Activated T-helper 17 cell treated with anti-CD3 and anti-CD28 coated beads, Interleukin-2, amount 50 U/mL, for 72 hours (primary cell): ENCODE measurements around the gene ZBTB42. TPM values are rescaled to one million over a fixed set of nuclear protein-coding genes. Genes with fewer than 3 reads are reported as not detected.
A peak's percentile ranks its signal among the peaks of the same experiment; 100 is the strongest.

Experiments
- ATAC-seq: fragments of 150-1000 bp; cut with Tn5 transposase; replicated peaks from 2 replicates; pipeline ENCODE4 v1.10.0; 2021; ENCODE audit warnings: mild to moderate bottlenecking, moderate library complexity
- H3K27ac Mint-ChIP-seq: one replicate; pipeline ENCODE4 v1.8.0; 2022; ENCODE audit warnings: mixed read lengths
- H3K27me3 Mint-ChIP-seq: one replicate; pipeline ENCODE4 v1.8.0; 2022; ENCODE audit warnings: mixed read lengths
- H3K36me3 Mint-ChIP-seq: one replicate; pipeline ENCODE4 v1.8.0; 2022; ENCODE audit warnings: low read depth, mild to moderate bottlenecking, mixed read lengths
- H3K4me1 Mint-ChIP-seq: one replicate; pipeline ENCODE4 v1.8.0; 2022; ENCODE audit warnings: mixed read lengths
- H3K4me3 Mint-ChIP-seq: one replicate; pipeline ENCODE4 v1.8.0; 2022; ENCODE audit warnings: mild to moderate bottlenecking, mixed read lengths
- H3K9me3 Mint-ChIP-seq: one replicate; pipeline ENCODE4 v1.8.0; 2022; ENCODE audit warnings: mixed read lengths
- total RNA-seq, 2 donors: library from RNA; stranded (reverse); gene quantifications; one replicate each; pipeline ENCODE4 v1.2.3, GENCODE V29; 2022

The ZBTB42 gene
- total RNA-seq, 2 donors from 2014 or later = 3.0 to 3.2 TPM

DNA sequence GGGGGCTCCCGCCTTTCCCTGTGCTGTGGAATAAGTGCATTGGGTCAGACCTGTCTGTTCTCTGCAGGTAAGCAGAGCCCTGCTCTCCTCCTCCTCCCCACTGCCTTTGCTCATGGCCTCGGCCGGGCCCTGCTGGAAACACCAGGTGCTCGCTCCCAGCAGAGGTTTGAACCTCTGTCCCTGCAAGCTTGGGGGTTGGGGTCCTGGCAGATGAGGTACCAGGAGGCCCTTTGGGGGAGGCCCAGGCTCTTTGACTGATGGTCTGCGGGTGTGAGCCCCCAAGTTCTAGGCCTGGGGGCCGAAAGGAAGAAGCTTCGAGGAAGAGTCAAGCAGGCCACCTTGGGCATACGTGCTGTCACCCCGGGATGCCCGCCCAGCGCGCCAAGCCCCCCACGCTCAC lies 42.1 kb downstream of the ZBTB42 start:
- Mint-ChIP-seq H3K4me3 (no peak overlapping the region), H3K27me3 (peaks cover 41% of the 10 kb centered on the region), H3K4me1 (no peaks in the 10 kb centered on the region), H3K27ac (no peak overlapping the region), H3K9me3 (no peaks in the 10 kb centered on the region), H3K36me3 (no peaks in the 10 kb centered on the region)
- no peak for ATAC-seq

DNA sequence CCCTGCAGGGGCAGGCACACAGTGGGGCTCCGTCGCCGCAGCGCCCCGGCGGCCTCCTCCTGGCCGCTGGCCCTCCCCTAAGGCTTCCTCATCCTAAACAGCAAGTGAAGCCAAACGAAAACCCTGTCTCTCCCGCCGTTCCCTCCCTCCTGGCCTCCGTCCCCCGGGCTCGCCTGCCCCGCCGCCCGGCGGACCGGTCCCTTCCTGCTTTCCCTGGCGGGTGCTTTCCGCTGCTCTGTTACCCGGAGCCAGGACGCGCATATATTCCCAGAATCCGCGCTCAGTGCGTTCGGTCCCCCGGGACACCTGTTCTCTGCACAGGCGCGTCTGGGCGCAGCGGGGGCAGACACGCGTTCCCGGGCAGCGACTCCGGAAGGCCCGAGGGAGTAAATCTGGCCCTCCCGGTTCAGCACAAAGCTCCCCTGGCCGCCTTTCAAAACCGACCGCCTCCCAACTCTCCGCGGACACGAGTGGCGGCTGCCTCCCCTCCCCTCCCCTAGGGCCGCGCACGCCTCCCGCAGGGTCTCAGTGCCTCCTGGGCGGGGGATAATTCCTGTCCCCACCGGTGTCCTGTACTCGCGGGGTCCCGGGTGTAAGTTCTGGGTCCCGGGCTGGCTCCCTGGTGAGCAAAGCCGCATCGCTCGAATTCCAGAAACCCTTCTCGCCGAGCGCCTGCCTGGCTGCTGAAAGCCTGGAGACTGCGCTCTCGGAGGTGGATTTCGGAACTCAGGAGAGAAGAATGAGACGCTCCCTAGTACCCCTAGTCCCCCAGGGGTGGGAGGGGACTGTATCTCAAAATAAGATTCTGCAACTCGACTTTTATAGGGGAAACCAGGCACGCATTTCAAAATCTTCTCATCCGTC lies 42.8 kb downstream of the ZBTB42 start:
- H3K4me3 Mint-ChIP-seq = peak overlapping the region; percentile 28
- H3K27ac Mint-ChIP-seq = no peak overlapping the region
- H3K4me1 Mint-ChIP-seq = no peaks in the 10 kb centered on the region
- H3K27me3 Mint-ChIP-seq = peaks cover 41% of the 10 kb centered on the region
- no peaks in the 10 kb centered on the region for H3K9me3 Mint-ChIP-seq
- ATAC-seq = no peak
- H3K36me3 Mint-ChIP-seq = no peaks in the 10 kb centered on the region

DNA sequence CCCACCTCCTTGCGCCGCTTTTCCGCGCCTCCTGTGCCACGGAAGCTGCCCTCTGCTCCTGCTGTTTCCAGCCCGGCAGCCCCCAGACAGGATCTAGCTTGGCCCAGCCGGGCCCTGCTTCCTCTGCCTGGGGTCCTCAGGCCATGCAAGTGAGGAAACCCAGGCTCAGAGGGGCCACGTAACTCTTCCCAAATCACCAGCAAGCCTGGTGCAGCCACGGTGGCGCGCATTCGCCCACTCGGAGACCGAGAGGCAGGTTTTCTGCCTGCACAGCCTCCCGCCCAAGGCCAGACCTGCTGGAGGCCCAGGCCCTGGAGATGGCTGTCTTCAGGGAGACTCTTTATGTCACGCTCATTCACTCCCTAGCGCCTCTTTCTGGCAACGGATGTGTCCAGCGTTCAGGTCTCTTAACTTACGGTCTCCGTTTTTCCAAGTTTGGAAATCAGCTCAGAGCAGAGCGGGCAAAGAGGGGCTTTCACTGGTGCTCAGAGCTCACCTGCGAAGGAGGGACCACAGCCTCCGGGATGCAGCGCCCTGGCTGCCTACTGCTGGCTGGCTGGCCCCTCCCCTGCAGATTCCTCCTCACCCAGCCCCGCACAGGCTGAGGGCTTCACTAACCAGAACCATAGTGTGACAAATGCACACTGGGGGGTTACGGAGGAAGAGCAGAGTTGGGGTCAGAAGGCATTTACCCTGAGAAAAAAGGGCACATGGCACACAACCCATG lies 43.6 kb downstream of the ZBTB42 start:
- Mint-ChIP-seq H3K4me3 (peak overlapping the region; percentile 28), H3K4me1 (no peaks in the 10 kb centered on the region), H3K36me3 (no peaks in the 10 kb centered on the region), H3K27me3 (peaks cover 41% of the 10 kb centered on the region), H3K9me3 (no peaks in the 10 kb centered on the region), H3K27ac (no peak overlapping the region)
- ATAC-seq = no peak

GRCh38 chr14:104845033-104845666 lies 44.2 kb downstream of the ZBTB42 start:
- no peaks in the 10 kb centered on the region for H3K9me3 Mint-ChIP-seq
- H3K27me3 Mint-ChIP-seq = peaks cover 41% of the 10 kb centered on the region
- no peak overlapping the region for H3K4me3 Mint-ChIP-seq
- ATAC-seq = no peak
- H3K27ac Mint-ChIP-seq = no peak overlapping the region
- no peaks in the 10 kb centered on the region for H3K4me1 Mint-ChIP-seq
- H3K36me3 Mint-ChIP-seq = no peaks in the 10 kb centered on the region

DNA sequence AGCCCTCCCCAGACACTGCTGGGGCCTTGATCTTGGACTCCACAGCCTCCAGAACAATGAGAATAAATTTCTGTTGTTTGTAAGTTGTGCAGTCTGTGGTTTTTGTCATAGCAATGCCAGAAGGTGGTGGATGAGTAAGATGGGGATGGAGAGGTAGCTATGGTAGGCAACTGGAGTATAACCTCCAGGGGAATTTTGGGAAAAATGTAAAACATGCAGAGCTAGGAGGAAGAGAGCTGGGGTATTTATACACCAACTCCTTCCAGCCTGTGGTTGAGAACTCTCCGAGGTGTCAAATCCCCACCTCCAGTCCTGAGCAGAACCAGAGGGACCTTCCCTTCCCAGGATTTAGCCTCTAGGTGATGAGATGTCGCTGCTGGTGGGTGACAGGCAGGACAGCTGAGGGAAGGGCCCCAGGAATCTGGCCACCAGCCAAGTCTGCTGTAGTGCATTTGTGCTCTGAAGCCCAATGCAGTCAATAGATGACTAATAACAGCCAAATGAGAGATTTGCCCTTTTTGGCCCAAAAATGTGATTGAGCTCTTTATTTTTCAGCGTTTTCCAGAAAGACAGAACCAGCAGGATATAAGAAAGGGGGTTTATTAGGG lies 45.0 kb downstream of the ZBTB42 start:
- no peak for ATAC-seq
- H3K4me1 Mint-ChIP-seq = no peaks in the 10 kb centered on the region
- peaks cover 37% of the 10 kb centered on the region for H3K27me3 Mint-ChIP-seq
- H3K9me3 Mint-ChIP-seq = no peaks in the 10 kb centered on the region
- H3K27ac Mint-ChIP-seq = no peak overlapping the region
- no peak overlapping the region for H3K4me3 Mint-ChIP-seq
- H3K36me3 Mint-ChIP-seq = no peaks in the 10 kb centered on the region

DNA sequence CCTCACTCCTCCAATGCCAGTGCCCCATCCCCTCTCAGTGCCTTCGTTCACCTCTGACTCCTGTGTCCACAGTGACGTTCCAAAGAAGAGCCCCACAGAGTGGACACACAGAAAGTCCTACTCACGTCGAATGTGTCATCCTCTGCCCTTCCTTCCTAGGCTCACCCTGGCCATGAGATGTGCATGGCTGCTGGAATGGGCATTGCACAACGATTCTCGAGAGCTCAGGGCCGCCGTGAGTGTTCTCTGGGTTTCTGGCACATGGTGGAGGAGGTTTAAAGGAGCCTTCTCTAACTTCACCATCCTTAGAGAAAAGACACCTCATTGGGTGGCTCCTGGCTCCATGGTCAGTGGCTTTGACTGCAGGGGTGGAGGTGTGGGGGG lies 51.4 kb downstream of the ZBTB42 start:
- Mint-ChIP-seq H3K4me3 (no peak overlapping the region), H3K9me3 (no peaks in the 10 kb centered on the region), H3K36me3 (no peaks in the 10 kb centered on the region), H3K27ac (no peak overlapping the region), H3K27me3 (peaks cover 8% of the 10 kb centered on the region), H3K4me1 (no peaks in the 10 kb centered on the region)
- no peak for ATAC-seq

Other genes starting within 250 kb of the ZBTB42 start
- not detected for gene C14orf180, start 221.3 kb upstream of the ZBTB42 start, total RNA-seq
- under 1 TPM in 1 of 2 donors, not detected in 1; 0.26 TPM for gene TMEM179, start 196.3 kb upstream of the ZBTB42 start, total RNA-seq
- 10 to 100 TPM; 61.9 to 87.8 TPM for gene INF2, start 111.5 kb upstream of the ZBTB42 start, total RNA-seq
- gene ADSS1, start 76.9 kb upstream of the ZBTB42 start, total RNA-seq = 1 to 10 TPM in 1 of 2 donors, under 1 TPM in 1; 0.91 to 2.4 TPM
- gene SIVA1, start 48.0 kb upstream of the ZBTB42 start, total RNA-seq = 100 to 1,000 TPM in 1 of 2 donors, 10 to 100 TPM in 1; 65.2 to 121 TPM
- gene AKT1, start 5.4 kb upstream of the ZBTB42 start, total RNA-seq = 100 to 1,000 TPM in 1 of 2 donors, 10 to 100 TPM in 1; 81.3 to 160 TPM
- gene CEP170B, start 64.2 kb downstream of the ZBTB42 start, total RNA-seq = 1 to 10 TPM; 5.2 to 6.1 TPM
- not detected for gene PLD4, start 123.8 kb downstream of the ZBTB42 start, total RNA-seq
- under 1 TPM; 0.05 to 0.06 TPM for gene AHNAK2, start 177.3 kb downstream of the ZBTB42 start, total RNA-seq
- gene CLBA1, start 184.7 kb downstream of the ZBTB42 start, total RNA-seq = under 1 TPM; 0.54 to 0.85 TPM
- 10 to 100 TPM; 49.2 to 58.6 TPM for gene CDCA4, start 220.0 kb downstream of the ZBTB42 start, total RNA-seq